ENCODE results near the gene POLN.
A peak's percentile ranks its signal among the peaks of the same experiment; 100 is the strongest.

The POLN gene

GRCh38 chr4:2262145-2262943 lies 20.4 kb upstream of the POLN start:
- DNase-seq (ENCODE audit: low spot score) = peak; percentile 100
- no peak for TF ChIP-seq CTCF (IDR thresholded peaks at IDR 0.05)
- Histone ChIP-seq H3K27ac (peak overlapping the region; percentile 94 to 98), H3K4me3 (peak overlapping the region; percentile 92)

GRCh38 chr4:2261853-2262144 lies 19.9 kb upstream of the POLN start, which contains the start of gene MXD4:
Gene MXD4, minus strand, starts transcription at chr4:2262109. Its CDS starts 129 bp downstream, at chr4:2261980.
- Histone ChIP-seq H3K4me3 (peak within 1 kb of the TSS; percentile 92), H3K27ac (peak within 1 kb of the TSS; percentile 94 to 98)
- no peak for DNase-seq (ENCODE audit: low spot score)
- TF ChIP-seq CTCF (IDR thresholded peaks at IDR 0.05) = no peak

- no peak for TF ChIP-seq CTCF (IDR thresholded peaks at IDR 0.05)
- Histone ChIP-seq H3K4me3 (peak overlapping the region; percentile 92), H3K27ac (peak overlapping the region; percentile 89 to 98)
- peak; percentile 77 for DNase-seq (ENCODE audit: low spot score)
Measured at GRCh38 chr4:2261110-2261852, 19.4 kb upstream of the POLN start.

GRCh38 chr4:2260344-2261109 lies 18.6 kb upstream of the POLN start:
- no peak for TF ChIP-seq CTCF (IDR thresholded peaks at IDR 0.05)
- peak; percentile 75 for DNase-seq (ENCODE audit: low spot score)
- H3K27ac ChIP-seq = peak overlapping the region; percentile 86 to 98

GRCh38 chr4:2259541-2260343 lies 17.8 kb upstream of the POLN start:
- no peak for TF ChIP-seq CTCF (IDR thresholded peaks at IDR 0.05)
- Histone ChIP-seq H3K4me3 (peak overlapping the region; percentile 92), H3K27ac (peak overlapping the region; percentile 86 to 98)
- DNase-seq (ENCODE audit: low spot score) = no peak

More at GRCh38 chr4:2260344-2261109, 18.6 kb upstream of the POLN start:
- peak overlapping the region; percentile 92 for H3K4me3 ChIP-seq

- Histone ChIP-seq H3K4me3 (peak overlapping the region; percentile 92), H3K27ac (peak overlapping the region; percentile 86 to 98)
- peak; percentile 74 for DNase-seq (ENCODE audit: low spot score)
- no peak for TF ChIP-seq CTCF (IDR thresholded peaks at IDR 0.05)
Measured at GRCh38 chr4:2259036-2259540, 17.2 kb upstream of the POLN start.
